ENCODE results near the gene IFI27L2. TPM values are rescaled to one million over a fixed set of nuclear protein-coding genes. Genes with fewer than 3 reads are reported as not detected.

Gene IFI27L2
- total and polyA plus RNA-seq, 8 donors = 4.9 to 133 (median 43.3) TPM

DNA sequence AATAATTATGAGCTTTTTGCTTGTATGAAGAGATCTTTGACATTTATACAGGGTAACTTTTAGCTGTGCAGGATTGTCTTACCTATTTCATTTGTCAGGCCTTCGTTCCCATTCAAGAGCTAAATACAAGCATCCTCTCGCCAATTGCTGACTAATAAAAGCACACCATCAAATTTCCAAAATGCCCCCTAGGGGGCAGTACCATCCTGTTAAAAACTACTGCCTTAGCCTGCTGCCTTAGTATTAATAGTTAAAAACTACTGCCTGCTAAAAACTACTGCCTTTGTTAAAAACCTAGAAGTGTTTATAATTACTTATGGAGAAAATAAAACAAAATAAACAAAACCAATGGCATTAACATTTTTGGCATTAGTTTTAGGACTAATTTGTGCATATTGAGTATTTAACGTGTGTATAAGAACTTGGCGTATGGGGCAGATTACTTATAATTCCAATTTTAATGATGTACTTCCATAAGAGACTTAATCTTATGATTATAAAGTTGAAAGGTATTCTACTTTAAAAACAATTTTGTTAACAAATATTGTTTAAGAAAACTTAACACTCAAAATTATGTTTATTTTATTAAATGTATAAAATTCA lies 3.0 kb upstream of the IFI27L2 start:
- H3K36me3 ChIP-seq = peaks cover 0 to 6% (median 2%) of the 10 kb centered on the region in 4 donors
- peaks cover 0 to 13% (median 0%) of the 10 kb centered on the region in 3 donors for H3K27me3 ChIP-seq
- TF ChIP-seq, protein P1, sequence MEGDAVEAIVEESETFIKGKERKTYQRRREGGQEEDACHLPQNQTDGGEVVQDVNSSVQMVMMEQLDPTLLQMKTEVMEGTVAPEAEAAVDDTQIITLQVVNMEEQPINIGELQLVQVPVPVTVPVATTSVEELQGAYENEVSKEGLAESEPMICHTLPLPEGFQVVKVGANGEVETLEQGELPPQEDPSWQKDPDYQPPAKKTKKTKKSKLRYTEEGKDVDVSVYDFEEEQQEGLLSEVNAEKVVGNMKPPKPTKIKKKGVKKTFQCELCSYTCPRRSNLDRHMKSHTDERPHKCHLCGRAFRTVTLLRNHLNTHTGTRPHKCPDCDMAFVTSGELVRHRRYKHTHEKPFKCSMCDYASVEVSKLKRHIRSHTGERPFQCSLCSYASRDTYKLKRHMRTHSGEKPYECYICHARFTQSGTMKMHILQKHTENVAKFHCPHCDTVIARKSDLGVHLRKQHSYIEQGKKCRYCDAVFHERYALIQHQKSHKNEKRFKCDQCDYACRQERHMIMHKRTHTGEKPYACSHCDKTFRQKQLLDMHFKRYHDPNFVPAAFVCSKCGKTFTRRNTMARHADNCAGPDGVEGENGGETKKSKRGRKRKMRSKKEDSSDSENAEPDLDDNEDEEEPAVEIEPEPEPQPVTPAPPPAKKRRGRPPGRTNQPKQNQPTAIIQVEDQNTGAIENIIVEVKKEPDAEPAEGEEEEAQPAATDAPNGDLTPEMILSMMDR (IDR thresholded peaks at IDR 0.05) = peak in 5 of 7 experiments; percentile 24 to 88 (median 68)
- TF ChIP-seq POLR2A (IDR thresholded peaks at IDR 0.05) = no peak
- H3K4me1 ChIP-seq = peaks cover 7 to 31% (median 18%) of the 10 kb centered on the region in 4 donors
- peaks cover 0 to 7% (median 3%) of the 10 kb centered on the region in 4 donors for H3K9me3 ChIP-seq
- peak; percentile 66 to 87 for DNase-seq
- H3K4me3 ChIP-seq = no peak overlapping the region
- whole genome bisulfite sequencing, 5 donors = 37 to 46% (median 43%) methylated on average over 4 of the region's 4 CpGs
- intact Hi-C loops (cut with DNase I; ENCODE audit: low total_unique reads) = no loop called here
- no peak overlapping the region for H3K27ac ChIP-seq

DNA sequence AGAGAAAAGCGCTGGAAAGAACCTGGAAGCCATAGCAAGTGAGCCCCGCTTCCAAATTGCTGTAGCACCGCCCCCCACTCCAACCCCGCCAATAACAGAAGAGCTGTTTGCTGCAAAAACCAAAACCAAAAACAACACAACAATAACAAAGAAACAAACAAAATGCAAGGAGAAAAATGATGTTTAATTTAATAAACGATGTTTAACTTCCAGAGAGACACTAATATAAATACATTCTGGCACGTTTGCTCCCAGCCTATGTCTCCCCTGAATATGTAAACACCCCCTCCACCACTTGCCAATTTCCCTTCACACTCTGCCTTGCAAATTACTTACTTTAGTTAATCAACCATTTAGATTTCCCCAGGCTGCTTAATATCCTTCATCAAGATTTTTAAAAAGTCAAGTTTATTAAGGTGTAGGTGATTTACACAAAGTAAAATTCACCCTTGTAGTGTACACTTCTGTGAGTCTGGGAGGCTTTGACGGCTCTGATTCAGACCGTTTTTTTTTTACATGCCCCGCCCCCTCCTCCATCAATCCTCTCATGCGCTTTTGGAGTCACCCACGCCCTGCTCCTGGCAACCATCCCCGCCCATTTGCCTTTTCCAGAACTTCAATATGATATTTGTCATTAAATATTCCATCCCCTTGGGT lies 482 bp upstream of the IFI27L2 start:
- peaks cover 7 to 25% (median 15%) of the 10 kb centered on the region in 4 donors for H3K4me1 ChIP-seq
- intact Hi-C loops (cut with DNase I; ENCODE audit: low total_unique reads) = no loop called here
- peak in 1 of 2 donors; percentile 84 for DNase-seq
- H3K27me3 ChIP-seq = peaks cover 0 to 13% (median 0%) of the 10 kb centered on the region in 3 donors
- H3K4me3 ChIP-seq = peak overlapping the region; percentile 48 to 58 (median 53)
- H3K9me3 ChIP-seq = no peaks in the 10 kb centered on the region
- TF ChIP-seq POLR2AphosphoS5 (IDR thresholded peaks at IDR 0.05) (no peak), EP300 (IDR thresholded peaks at IDR 0.05) (no peak), POLR2A (IDR thresholded peaks at IDR 0.05) (no peak)
- TF ChIP-seq, protein P1 (IDR thresholded peaks at IDR 0.05) = no peak
- 0 to 1% (median 1%) methylated on average over 12 of the region's 12 CpGs for WGBS, 5 donors
- H3K36me3 ChIP-seq = peaks cover 0 to 25% (median 5%) of the 10 kb centered on the region in 4 donors
- peak overlapping the region; percentile 43 to 88 (median 75) for H3K27ac ChIP-seq

DNA sequence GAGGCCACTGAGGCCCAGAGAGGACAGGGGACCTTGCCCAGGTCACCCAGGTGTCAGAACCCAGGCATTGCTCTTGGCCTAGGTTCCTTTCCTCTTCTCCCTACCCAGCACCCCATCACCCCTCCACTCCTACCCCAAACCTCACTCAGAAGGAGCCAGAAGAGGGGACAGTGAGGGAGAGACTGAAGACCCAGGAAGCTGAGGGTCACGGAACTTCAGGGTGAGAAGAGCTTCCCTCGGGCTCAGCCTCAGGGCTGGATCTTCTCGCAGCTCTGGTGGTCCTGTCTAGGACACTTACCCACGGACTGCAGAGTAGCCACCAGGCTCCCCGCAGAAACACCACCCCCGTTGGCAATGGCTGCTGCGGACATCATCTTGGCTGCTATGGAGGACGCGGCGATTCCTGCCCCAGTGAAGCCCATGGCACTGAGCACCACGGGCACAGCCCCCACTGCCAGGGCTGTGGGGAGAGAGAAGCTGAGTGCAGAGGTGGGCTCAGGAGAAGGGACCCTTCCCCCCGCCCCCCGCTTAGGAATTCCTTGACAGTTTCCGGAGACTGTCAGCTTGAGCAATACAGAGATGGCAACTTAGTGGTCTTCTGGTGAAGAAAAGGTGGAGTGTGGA lies 1.1 kb downstream of the IFI27L2 start:
- peaks cover 0 to 11% (median 0%) of the 10 kb centered on the region in 3 donors for H3K27me3 ChIP-seq
- peak overlapping the region in 1 of 4 donors; percentile 50 for H3K4me3 ChIP-seq
- peaks cover 7 to 25% (median 15%) of the 10 kb centered on the region in 4 donors for H3K4me1 ChIP-seq
- H3K27ac ChIP-seq = peak overlapping the region in 3 of 5 donors; percentile 72 to 88 (median 75)
- intact Hi-C loops (cut with DNase I; ENCODE audit: low total_unique reads) = no loop called here
- DNase-seq = peak in 1 of 2 donors; percentile 17
- H3K36me3 ChIP-seq = peaks cover 0 to 25% (median 5%) of the 10 kb centered on the region in 4 donors
- WGBS, 5 donors = 88 to 93% (median 91%) methylated on average over 6 to 14 of the region's 14 CpGs
- TF ChIP-seq, protein P1 (IDR thresholded peaks at IDR 0.05) = no peak
- TF ChIP-seq POLR2AphosphoS5 (IDR thresholded peaks at IDR 0.05) (no peak), POLR2A (IDR thresholded peaks at IDR 0.05) (no peak), EP300 (IDR thresholded peaks at IDR 0.05) (no peak)
- no peaks in the 10 kb centered on the region for H3K9me3 ChIP-seq

DNA sequence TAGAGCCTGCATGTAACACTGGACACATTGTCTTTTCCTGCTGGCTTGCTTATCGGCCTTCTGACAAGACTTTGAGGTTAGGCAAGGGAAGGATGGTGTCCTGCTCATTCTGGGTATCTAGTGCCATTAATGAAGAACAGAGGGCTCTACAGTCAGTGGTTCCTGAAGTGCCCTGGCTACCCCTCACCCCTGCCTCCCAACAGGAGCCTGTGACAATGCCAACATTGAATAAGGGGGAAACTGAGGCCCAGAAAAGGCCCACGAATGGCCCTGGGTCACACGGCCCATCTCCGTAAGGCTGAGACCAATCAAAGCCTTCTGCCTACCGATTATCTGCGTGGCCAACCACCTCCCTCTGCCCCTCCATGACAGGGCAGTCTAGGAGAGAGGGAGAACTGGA lies 2.1 kb downstream of the IFI27L2 start:
- Histone ChIP-seq H3K4me1 (peaks cover 7 to 25% (median 15%) of the 10 kb centered on the region in 4 donors), H3K27me3 (peaks cover 0 to 9% (median 0%) of the 10 kb centered on the region in 3 donors), H3K4me3 (no peak overlapping the region), H3K27ac (no peak overlapping the region), H3K9me3 (no peaks in the 10 kb centered on the region), H3K36me3 (peaks cover 0 to 25% (median 5%) of the 10 kb centered on the region in 4 donors)
- intact Hi-C loops (cut with DNase I; ENCODE audit: low total_unique reads) = no loop called here
- TF ChIP-seq POLR2A (IDR thresholded peaks at IDR 0.05) (no peak), EP300 (IDR thresholded peaks at IDR 0.05) (no peak), POLR2AphosphoS5 (IDR thresholded peaks at IDR 0.05) (no peak)
- TF ChIP-seq, protein P1 (IDR thresholded peaks at IDR 0.05) = no peak
- WGBS, 5 donors = 88 to 97% (median 94%) methylated on average over 6 of the region's 6 CpGs
- no peak for DNase-seq

Data from stomach (tissue), 9 donors.